ENCODE data around the gene ITIH6. TPM values are rescaled to one million over a fixed set of nuclear protein-coding genes. Genes with fewer than 3 reads are reported as not detected.

The ITIH6 gene
- total RNA-seq, 4 donors from 2014 or later = not detected

GRCh38 chrX:54824722-54825121, 26.7 kb upstream of the ITIH6 start:
- TF ChIP-seq CTCF (IDR thresholded peaks at IDR 0.05; ENCODE audit: low read depth) = no peak

GRCh38 chrX:54824195-54824594, 26.1 kb upstream of the ITIH6 start:
- no peak for TF ChIP-seq CTCF (IDR thresholded peaks at IDR 0.05; ENCODE audit: low read depth)

- TF ChIP-seq CTCF (IDR thresholded peaks at IDR 0.05; ENCODE audit: low read depth) = no peak
Measured at GRCh38 chrX:54821310-54821709, 23.3 kb upstream of the ITIH6 start.

GRCh38 chrX:54820737-54821136, 22.7 kb upstream of the ITIH6 start:
- no peak for TF ChIP-seq CTCF (IDR thresholded peaks at IDR 0.05; ENCODE audit: low read depth)

GRCh38 chrX:54819201-54819600, 21.1 kb upstream of the ITIH6 start:
- TF ChIP-seq CTCF (IDR thresholded peaks at IDR 0.05; ENCODE audit: low read depth) = no peak

- no peak for TF ChIP-seq CTCF (IDR thresholded peaks at IDR 0.05; ENCODE audit: low read depth)
Measured at GRCh38 chrX:54818221-54818620, 20.2 kb upstream of the ITIH6 start.

- TF ChIP-seq CTCF (IDR thresholded peaks at IDR 0.05; ENCODE audit: low read depth) = no peak
Measured at GRCh38 chrX:54817220-54817820, 19.3 kb upstream of the ITIH6 start.
